CD4-positive, alpha-beta T cell treated with Interleukin-1 beta for 1 hour (primary cell): ENCODE measurements around the gene STOM.
A peak's percentile ranks its signal among the peaks of the same experiment; 100 is the strongest.

Experiments used
- DNase-seq, 2 donors: peaks; one replicate each; pipeline ENCODE4 v3.0.0-alpha.2; 2020 to 2022

Gene STOM

GRCh38 chr9:121371495-121372061 lies 1.5 kb upstream of the STOM start:
- no peak for DNase-seq

GRCh38 chr9:121368745-121369144 lies 1.3 kb downstream of the STOM start:
- DNase-seq, result peak in 1 of 2 donors; percentile 32

- DNase-seq, result no peak
These were observed 1.9 kb downstream of the STOM start for GRCh38 chr9:121368138-121368522.

GRCh38 chr9:121367306-121368137 lies 2.5 kb downstream of the STOM start:
- no peak for DNase-seq

GRCh38 chr9:121366611-121367192 lies 3.3 kb downstream of the STOM start:
- no peak for DNase-seq

- no peak for DNase-seq
These were observed 4.5 kb downstream of the STOM start for GRCh38 chr9:121365564-121365963.

GRCh38 chr9:121364886-121365285 lies 5.2 kb downstream of the STOM start:
- DNase-seq, result no peak

GRCh38 chr9:121364077-121364476 lies 6.0 kb downstream of the STOM start:
- DNase-seq, result no peak

- no peak for DNase-seq
These were observed 6.5 kb downstream of the STOM start for GRCh38 chr9:121363622-121363961.

- no peak for DNase-seq
These were observed 7.0 kb downstream of the STOM start for GRCh38 chr9:121362813-121363621.

GRCh38 chr9:121360601-121361374 lies 9.3 kb downstream of the STOM start:
- no peak for DNase-seq

GRCh38 chr9:121359351-121360294 lies 10.4 kb downstream of the STOM start:
- DNase-seq, result no peak

- peak in 1 of 2 donors; percentile 34 for DNase-seq
These were observed 11.3 kb downstream of the STOM start for GRCh38 chr9:121358751-121359150.

GRCh38 chr9:121357011-121357410 lies 13.0 kb downstream of the STOM start:
- no peak for DNase-seq

GRCh38 chr9:121354762-121355161 lies 15.3 kb downstream of the STOM start:
- DNase-seq, result no peak

- no peak for DNase-seq
These were observed 15.9 kb downstream of the STOM start for GRCh38 chr9:121354141-121354540.

- peak; percentile 58 to 75 for DNase-seq
These were observed 16.6 kb downstream of the STOM start for GRCh38 chr9:121353241-121354061.

- no peak for DNase-seq
These were observed 19.0 kb downstream of the STOM start for GRCh38 chr9:121350993-121351561.

- no peak for DNase-seq
These were observed 20.0 kb downstream of the STOM start for GRCh38 chr9:121350036-121350435.

- DNase-seq, result no peak
These were observed 21.0 kb downstream of the STOM start for GRCh38 chr9:121349009-121349408.
